NCI-H1930 (cell line): Measurements from ENCODE around the gene DNAJC6.

Experiments
- DNase-seq, 2 experiments: peaks; one replicate each; lab custom pipeline; 2025; lab: John Stamatoyannopoulos, UW

DNAJC6 gene

DNA sequence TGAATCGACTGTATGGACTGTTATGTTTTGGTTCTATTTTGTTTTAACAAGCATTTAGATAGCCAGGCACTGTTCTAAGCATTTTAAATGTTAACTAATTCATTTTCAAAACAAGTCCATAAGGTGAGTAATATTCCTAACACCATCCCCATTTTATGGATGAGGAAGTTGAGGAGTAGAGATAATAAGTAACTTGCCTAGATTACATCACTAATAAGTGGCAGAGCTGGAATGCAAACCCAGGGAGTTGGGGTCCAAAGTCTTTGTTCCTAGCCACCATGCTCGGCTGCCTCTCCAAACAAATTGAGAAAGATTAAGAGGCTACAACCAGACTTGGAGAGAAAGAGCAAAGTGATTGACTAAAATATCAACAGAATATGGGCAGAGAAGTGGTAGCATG is 98.5 kb downstream of the DNAJC6 start:
- no peak for DNase-seq

DNA sequence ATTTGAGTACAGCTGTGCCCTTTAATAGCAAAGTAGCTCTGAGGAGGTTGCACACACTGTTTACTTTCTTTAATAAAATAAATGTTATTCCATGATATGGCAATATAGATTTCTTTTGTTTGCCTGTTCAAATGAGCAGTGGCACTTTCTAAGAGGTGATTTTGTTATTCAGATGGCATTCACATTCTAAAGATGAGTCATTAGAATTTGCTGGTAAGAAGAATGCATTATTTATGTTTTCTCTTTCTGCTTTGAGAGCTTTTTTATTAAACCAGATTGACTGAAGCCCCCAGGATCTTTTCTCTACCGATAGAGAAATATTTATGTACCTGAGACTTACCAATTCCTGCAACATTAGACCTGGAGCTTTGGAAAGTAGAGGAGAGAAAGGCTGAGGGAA is 100.0 kb downstream of the DNAJC6 start:
- no peak for DNase-seq

DNA sequence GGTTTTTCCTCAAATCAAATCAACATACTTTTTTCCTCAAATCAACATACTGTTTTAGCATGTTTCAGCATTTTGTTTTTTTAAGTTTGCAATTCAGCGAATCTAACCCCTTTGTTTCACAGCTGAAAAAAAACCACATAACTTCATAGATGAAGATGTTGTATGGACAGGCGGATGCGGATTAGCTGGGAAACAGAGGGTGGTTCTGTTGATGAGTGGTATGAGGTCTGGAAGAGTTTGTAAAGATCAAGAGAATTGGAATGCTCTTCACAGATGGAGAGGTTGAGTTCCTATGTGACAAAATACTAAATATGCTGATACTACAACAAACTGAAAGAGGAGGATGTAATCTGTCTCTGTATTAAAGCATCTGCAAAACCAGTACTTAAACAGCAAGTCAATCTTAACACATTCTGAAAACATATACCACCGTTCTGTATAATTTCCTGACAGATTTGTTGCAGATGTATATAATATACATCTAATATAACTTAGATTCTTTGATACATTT is 100.5 kb downstream of the DNAJC6 start:
- no peak for DNase-seq

DNA sequence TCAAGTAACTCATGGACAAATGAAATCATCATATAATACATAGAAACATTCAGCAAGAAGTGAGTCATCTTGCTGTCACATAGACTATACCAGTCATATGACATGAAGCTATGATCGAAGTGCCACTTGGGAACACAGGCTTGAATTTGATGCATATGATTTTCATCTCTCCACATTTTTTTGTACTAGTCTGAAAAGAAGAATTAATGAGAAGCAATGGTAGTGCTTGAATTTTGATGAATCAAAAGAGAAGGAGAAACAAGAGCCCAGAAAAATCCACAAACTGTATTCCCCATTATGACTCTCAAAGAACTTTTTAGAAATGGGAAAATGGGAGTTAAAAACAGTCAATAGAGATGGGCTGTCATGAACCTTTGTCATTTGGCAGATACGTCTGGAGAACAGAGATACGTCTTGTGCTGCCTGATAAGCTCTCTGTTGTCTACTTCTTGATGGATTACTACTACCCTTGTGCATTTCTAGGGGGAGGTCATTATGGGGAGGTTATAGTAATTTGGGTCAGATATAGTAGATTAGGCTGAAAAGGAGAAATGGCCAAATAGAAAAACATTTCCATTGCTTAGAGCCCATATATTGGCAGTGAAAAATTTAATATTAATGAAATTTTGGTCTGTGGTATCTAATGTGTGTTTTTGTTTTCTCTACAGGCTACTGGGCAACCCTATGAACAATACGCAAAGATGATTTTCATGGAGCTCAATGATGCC is 103.1 kb downstream of the DNAJC6 start:
- no peak for DNase-seq

DNA sequence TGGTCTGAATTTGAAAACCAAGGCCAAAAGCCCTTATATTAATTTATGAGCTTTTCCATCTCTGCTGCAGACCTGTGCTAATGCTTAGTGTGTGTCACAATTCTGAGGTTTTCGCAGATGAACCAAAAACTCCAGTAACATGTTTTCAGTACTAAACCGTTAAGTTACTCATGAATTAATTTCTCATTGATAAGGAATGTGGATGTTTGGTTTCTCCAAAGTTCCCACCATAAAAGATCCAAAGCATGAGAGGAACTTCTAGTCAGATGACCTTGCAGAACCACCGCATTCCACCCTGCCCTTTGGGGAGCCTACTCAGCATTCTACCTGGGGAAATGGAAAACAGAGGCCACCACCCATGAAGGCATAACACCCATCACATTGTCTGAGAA is 103.6 kb downstream of the DNAJC6 start:
- no peak for DNase-seq

DNA sequence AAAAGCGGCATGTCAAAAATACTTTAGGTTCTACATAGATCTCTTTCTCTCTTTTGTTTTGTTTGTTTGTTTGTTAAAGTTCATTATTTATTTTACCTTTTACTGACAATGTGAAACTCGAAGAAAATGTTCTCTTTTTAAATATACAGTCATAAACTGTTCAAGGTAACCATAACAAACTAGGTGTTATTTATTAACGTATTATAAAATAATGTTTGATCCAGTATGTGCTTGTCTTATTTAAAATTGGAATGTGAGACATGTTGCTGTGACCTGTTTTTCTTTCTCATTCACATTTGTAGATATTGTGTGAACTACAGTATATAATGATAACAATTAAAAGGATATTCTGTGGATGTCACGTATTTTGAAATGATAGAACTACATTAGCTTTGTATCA is 105.2 kb downstream of the DNAJC6 start:
- no peak for DNase-seq

DNA sequence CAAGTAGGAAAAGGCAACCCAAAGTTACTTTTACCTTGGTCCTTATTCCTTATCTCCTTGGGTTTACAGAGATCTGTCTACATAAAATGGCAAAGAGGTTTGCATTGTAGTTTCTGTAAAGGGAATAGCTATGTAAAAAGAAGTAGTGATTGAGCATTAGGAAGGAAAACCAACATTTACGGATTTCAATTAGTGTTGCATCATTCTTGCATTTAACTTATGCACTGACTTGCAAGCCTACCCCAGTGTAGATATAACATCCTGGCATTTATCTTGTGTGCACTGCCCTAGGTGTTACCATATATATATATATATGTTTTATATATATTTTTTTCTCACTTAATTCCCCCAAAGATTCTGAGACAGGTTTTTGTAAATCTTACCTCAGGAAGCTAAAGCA is 107.4 kb downstream of the DNAJC6 start:
- no peak for DNase-seq

DNA sequence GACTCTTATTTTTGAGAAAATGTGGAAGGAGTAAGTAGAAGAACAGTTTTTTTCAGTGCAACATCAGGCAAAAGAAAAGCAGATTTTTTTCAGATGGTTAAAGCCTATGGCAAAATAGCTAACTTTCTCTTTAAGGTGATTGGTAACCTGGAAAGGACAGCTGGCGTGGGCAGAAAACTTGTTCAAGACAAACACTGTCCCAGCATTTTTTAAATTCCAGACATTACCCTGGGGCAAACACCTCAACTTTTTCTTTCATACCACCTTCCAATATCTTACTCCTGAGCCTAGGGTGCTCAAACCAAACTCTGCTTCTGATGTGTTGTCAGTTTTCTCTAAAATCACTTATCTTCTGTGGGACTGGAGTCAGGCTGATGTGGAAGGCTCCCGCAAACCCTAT is 108.4 kb downstream of the DNAJC6 start:
- DNase-seq: no peak

DNA sequence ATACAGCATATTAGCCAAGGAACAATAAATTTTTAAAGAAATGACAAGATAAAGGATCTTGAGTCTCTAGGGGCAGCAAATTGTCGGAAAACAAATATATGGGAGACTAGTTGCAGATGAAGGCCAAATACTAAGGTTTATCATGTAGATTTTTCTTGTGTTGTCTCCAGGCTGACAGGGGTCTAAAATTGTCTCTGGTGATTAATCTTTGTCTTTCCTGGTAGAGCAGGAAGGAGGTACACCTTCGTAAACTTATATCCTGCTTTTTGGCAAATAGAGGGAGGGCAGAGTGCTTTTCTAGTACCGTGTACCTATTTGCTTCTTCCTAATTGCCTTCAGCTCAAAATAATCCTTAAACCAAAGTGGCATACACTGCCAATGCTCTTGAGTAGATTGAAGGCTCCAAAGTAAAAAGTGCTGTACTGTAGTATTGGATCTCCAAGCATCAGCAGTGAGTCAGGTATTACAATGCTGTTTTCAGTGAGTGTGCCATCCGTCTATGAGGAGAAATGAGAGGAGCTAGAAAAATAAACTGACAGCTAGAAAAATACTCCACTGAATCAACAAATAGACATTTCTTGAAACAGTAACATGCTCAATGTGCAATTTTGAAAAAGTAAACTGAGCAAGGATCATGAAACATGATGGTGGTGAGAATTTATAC is 109.3 kb downstream of the DNAJC6 start:
- DNase-seq: no peak

DNA sequence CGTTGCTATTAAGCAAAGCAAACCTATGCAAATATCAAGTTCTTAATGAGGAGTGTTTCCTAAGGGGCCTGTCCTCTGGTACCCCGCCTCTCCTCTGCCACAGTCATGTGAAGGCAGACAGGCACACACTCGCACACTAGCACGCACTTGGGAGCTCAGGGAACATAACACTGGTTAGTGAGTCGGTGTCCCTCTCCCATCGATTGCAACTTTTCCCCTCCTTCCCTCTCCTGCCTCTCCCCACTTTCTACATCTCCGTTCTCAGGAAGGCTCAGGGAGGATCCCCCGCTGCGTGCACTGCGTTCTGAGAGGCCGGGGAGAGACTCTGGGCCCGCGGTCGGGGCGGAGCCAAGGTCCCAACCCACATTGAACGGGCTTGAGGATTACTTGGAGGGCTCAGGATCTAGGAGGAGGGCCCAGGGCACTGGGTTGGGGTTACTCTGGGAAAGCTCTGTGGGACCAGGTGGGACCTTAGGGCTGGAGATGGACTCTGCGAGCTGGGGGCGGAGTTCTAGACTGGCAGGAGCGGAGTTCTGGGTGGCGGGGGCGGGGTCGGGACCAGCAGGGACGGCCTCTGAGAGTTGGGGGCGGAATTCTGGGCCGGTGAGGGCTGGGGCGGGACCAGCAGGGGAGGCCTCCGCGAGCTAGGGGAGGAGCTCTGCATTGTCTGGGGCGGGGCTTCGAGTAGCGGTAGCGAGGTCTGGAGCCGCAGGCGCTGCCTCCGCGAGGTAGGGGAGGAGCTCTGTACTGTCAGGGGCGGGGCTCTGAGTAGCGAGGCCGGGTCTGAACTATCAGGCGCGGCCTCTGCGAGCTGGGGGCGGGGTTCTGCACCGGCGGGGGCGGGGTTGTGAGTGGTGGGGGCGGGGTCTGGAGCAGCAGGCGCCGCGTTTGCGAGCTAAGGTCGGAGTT is 110.6 kb downstream of the DNAJC6 start:
- DNase-seq: peak; percentile 91 to 92

DNA sequence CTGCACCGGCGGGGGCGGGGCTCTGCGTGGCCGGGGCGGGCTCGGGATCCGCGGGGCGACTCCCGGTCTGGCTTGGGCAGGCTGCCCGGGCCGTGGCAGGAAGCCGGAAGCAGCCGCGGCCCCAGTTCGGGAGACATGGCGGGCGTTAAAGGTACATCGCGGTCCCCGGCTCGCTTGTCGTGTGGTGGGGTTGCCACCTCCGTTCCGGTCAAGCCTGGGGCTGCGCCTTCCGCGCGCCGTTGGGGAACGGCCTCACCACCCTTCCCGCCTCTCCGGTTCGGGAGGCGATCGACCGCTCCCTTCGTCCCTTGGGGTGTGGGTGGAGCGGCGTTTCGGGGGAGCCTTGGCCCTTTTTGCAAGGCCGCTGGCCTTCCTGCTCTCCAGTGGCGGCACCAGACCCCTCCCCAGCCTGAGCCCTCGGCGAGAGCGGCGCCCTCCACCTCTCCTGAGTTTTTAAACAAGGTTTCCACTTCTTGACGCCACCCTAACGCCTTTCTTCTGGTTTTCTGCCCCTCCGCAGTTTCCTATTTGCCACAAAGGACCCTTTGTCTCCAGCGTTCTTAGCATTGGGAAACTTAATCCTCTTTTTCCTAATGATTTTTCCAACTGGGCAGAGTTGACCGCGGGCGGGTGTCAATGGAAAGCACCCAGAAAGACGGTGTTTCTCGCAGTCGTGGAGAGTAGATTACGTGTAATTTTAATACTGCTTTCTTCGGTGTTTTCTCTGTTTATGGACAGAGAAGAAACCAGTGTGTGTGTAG is 111.4 kb downstream of the DNAJC6 start, which contains the start of the genes LEPR and LEPROT:
LEPR (plus strand) TSS at position 79 of the 761 bp plus-strand sequence. CDS start 144,898 bp downstream, outside the sequence.
LEPROT (plus strand) TSS at position 79 of the 761 bp plus-strand sequence; CDS start at position 136, 57 bp downstream.
- DNase-seq: peak in 1 of 2 experiments; percentile 91

DNA sequence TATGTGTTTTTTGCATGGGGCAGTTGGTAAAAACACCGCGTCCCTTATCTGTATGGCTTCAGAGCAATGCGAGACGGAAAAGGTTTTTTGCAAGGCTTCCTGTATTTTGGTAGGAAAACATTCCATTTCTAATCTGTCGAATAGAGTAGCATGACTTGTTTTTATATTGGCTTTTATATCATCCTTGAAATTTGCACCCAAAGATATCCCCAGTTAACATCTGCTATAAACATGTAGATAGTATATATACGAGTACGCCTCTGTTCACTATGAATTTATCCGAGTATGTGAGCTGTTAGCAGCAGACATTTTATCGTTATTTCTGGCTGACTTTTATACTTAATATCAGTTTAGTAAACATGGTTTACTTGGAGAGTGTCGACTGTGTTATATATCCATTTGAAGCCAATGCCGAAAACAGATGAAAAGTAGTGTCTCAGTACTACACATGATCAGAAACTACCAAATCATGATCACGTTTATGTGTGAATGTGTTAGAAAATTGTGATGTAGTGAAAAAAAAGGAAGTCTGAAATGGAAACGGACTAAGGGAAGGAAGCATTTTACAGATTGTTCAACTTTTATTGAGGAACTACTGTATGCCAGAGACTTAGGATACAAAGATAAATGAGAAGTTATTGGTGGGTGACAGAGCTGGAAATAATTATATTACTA is 112.1 kb downstream of the DNAJC6 start:
- no peak for DNase-seq

DNA sequence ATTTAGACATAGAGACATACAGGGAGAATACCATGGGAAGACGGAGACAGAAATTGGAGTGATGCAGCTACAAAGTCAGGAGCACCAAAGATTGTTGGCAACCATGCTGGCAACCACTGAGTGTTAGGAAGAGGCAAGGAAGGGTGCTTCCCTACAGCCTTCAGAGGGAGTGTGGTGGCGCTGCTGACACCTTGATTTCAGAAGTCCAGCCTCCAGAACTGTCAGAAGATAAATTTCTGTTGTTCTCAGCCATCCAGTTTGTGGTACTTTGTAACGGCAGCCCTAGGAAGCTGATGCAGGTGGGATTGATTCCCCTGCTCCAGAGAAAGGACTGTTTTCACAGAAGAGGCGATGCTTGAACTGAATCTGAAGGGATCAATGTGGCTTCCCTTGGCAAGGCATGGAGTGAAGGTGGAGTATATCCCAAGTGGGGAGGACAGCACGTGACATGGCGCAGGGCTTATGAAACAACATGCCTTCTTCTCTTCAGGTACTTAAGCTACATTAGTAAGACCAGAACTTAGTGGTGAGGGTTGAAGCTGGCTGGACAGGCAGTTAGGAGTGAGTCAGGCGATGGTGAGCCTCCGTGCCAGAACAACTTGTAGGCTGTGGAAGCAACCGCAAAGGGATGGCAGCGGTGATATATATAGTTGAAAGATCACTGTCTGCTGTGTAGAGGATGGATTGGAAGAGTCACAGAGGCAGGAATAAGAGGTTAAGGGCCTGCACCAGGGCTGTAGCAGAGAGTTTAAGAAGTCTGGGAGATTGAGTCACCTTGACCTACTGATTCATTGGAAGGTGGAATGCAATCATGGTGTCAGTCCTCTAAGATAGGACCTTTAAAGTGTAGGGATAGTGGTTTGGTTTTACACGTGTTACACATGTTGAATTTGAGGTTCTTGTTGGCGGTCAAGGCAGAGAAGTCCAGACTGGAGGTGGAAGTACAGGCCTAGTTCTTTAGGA is 113.2 kb downstream of the DNAJC6 start:
- DNase-seq: no peak

DNA sequence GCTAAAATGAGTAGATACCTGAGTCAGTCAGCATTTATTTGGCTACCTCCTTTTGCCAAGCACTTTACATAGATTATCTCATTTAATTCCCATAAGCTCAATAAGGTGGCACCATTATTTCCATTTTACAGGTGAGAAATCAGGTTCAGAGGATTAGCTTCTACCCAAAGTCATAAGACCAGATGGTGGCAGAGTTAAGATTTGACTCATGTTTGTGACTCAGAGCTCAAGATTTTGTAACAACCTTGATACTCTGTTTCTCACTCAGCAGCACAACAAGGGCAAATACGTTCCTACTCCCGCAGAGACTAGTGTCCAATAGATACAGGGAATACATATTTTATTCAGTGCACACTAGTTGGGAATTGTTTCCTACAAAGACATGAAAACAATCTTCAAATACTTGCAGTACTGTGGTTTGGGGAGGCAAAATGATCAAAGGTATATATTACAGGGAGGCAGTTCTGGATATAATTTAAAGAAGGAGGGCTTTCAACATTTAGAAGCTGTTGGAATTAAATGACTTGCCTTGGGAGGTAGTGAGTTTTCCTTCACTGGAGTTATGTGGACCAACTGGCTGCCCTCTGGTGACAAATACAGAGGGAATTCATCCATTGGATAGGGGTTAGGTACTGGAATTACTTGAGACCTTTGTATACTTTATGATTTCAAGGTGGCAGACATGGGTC is 114.7 kb downstream of the DNAJC6 start:
- no peak for DNase-seq

DNA sequence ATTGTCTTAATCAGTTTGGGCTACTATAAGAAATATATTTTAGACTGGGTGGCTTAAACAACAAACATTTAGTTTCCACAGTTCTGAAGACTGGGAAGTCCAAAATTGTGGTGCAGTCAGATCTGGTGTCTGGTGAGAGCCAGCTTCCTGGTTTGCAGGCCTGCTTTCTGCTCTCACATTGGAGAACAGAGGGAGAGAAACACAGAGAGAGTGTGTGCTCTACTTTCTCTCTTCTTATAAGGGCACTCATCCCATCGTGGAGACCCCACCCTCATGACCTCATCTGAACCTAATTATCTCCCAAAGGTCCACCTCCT is 115.2 kb downstream of the DNAJC6 start:
- DNase-seq: no peak

DNA sequence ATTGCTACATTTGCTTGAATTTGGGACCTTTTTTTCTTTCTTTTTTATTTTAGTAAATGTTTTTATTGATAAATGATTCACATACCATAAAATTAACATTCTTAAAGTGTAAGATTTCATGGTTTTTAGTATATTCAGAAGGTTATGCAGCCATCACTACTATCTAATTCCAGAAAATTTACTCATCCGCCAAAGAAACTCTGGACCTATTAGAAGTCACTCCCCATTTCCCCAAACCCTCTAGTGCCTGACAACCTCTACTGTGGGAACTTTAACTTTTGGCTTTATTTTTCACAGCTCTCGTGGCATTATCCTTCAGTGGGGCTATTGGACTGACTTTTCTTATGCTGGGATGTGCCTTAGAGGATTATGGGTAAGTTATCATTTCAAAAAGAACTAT is 115.7 kb downstream of the DNAJC6 start:
- DNase-seq: no peak

DNA sequence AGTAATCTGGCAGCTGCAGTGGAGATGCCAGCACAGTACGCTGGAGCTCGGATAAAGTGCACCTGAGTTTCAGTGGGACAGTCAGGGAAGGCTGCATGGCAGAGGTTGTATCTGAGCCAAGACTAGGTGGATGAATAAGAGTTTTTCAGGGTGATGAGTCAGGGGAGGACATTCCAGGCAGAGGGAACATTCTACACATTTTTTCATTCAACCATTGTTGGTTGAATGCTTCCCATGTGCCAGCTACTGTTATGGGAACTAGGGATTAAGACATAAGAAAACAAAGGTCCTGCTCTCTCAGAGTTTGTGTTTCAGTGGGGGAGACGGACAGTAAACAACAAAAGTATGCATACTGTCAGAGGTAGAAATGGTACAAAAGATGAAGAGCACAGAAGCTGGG is 116.4 kb downstream of the DNAJC6 start:
- no peak for DNase-seq

DNA sequence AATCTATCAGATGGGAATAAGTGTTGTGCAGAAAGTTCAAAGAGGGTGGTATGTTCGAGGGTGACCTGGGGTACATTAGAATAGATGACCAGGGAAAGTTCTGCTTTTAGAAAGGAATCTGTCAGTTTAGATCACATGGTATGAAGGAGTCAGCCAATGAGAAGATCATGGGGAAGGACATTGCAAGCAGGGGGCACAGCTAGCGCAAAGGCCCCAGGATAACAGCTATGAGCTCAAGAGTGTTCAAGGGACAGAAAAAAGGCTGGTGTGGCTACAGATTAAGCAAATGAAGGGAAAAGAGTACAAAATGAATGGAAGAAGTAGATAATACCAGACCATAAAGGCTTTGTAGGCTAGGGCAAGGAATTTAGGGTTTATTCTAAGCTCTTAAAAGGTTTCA is 119.7 kb downstream of the DNAJC6 start:
- DNase-seq: no peak

DNA sequence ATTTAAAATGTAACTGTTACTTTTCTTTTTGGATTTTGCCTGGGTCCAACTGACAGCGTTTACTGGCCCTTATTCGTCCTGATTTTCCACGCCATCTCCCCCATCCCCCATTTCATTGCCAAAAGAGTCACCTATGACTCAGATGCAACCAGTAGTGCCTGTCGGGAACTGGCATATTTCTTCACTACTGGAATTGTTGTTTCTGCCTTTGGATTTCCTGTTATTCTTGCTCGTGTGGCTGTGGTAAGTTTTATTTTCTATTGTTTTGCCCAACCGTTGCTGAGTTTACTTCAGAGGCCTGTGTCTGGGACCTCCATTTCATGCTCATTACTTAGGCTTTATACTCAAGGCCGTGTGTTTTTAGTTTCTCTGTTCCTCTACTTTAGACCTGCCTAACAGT is 120.5 kb downstream of the DNAJC6 start:
- no peak for DNase-seq
